OCI-LY1 (cell line): ENCODE results near the gene MAN1A1.

Source experiments
- H2AFZ ChIP-seq: fragments of 200-600 bp; sonication (generic), shearing (Covaris generic); 2 replicates; pipeline ENCODE4 v1.6.0; 2014; ENCODE audit warnings: antibody characterized with exemption, mild to moderate bottlenecking, low read length
- H3F3A ChIP-seq: fragments of 200-600 bp; sonication (generic), shearing (Covaris generic); 2 replicates; pipeline ENCODE4 v1.6.0; 2014; ENCODE audit warnings: mild to moderate bottlenecking, antibody characterized with exemption, low read length, moderate library complexity; ENCODE audit not compliant: insufficient read depth
- H3K27ac ChIP-seq: fragments of 200-600 bp; sonication (generic); 2 replicates; pipeline ENCODE4 v1.5.1; 2014; ENCODE audit warnings: low read length, mixed run types, mild to moderate bottlenecking, low read depth; ENCODE audit not compliant: poor library complexity, severe bottlenecking
- H3K27me3 ChIP-seq: fragments of 200-600 bp; sonication (generic); 2 replicates; pipeline ENCODE4 v1.6.0; 2014; ENCODE audit warnings: antibody characterized with exemption, mild to moderate bottlenecking, low read length, moderate library complexity; ENCODE audit not compliant: insufficient read depth
- H3K36me3 ChIP-seq: fragments of 200-600 bp; sonication (generic); 2 replicates; pipeline ENCODE4 v1.6.1; 2014; ENCODE audit warnings: mild to moderate bottlenecking, antibody characterized with exemption, low read length, moderate library complexity, mixed read lengths; ENCODE audit not compliant: insufficient read depth
- H3K4me1 ChIP-seq: fragments of 200-600 bp; sonication (generic); 2 replicates; pipeline ENCODE4 v1.5.1; 2014; ENCODE audit warnings: mild to moderate bottlenecking, low read length, moderate library complexity; ENCODE audit not compliant: insufficient read depth, severe bottlenecking
- H3K4me2 ChIP-seq: fragments of 200-600 bp; sonication (generic), shearing (Covaris generic); 2 replicates; pipeline ENCODE4 v1.6.1; 2014; ENCODE audit warnings: low read length
- H3K4me3 ChIP-seq: fragments of 200-600 bp; sonication (generic); 2 replicates; pipeline ENCODE4 v1.5.1; 2014; ENCODE audit warnings: low read length, low read depth, mild to moderate bottlenecking, mixed read lengths; ENCODE audit not compliant: poor library complexity, severe bottlenecking
- H3K79me2 ChIP-seq: fragments of 200-600 bp; shearing (Covaris generic); 2 replicates; pipeline ENCODE4 v1.6.1; 2016; ENCODE audit warnings: mixed run types, low read length, mixed read lengths; ENCODE audit not compliant: insufficient read depth
- H3K9ac ChIP-seq: fragments of 200-600 bp; sonication (generic), shearing (Covaris generic); 2 replicates; pipeline ENCODE4 v1.6.1; 2014; ENCODE audit warnings: mild to moderate bottlenecking, low read length, mixed read lengths
- H3K9me2 ChIP-seq: fragments of 200-600 bp; sonication (generic), shearing (Covaris generic); 2 replicates; pipeline ENCODE4 v1.6.1; 2014; ENCODE audit warnings: low read depth, mild to moderate bottlenecking, low read length, mixed read lengths
- H3K9me3 ChIP-seq: fragments of 200-600 bp; shearing (Covaris generic); 2 replicates; pipeline ENCODE4 v1.6.1; 2014; ENCODE audit warnings: low read length, mixed read lengths
- H4K20me1 ChIP-seq: fragments of 200-600 bp; sonication (generic), shearing (Covaris generic); 2 replicates; pipeline ENCODE4 v1.6.0; 2016; ENCODE audit warnings: mild to moderate bottlenecking, low read length; ENCODE audit not compliant: insufficient read depth
- EZH2 ChIP-seq: fragments of 200-600 bp; sonication (generic), shearing (Covaris generic); IDR thresholded peaks from 2 replicates; pipeline ENCODE4 v1.8.0; 2017; ENCODE audit warnings: borderline replicate concordance, mixed run types, mild to moderate bottlenecking, antibody characterized with exemption, low read length, moderate library complexity, mixed read lengths
- TF ChIP-seq, protein P1 (sequence below): fragments of 200-600 bp; sonication (generic), shearing (Covaris generic); IDR thresholded peaks from 2 replicates; pipeline ENCODE4 v1.5.1; 2017; ENCODE audit warnings: mild to moderate bottlenecking, antibody characterized with exemption, low read length, moderate library complexity, mixed read lengths

The MAN1A1 gene

GRCh38 chr6:119267126-119267905 lies 82.2 kb downstream of the MAN1A1 start:
- Histone ChIP-seq H3K4me3 (no peak overlapping the region), H3K9me3 (0 out of 2 replicates have a peak, but pooled peaks cover 6% of the 10 kb centered on the region), H3K36me3 (peaks cover 11% of the 10 kb centered on the region), H2AFZ (no peak overlapping the region), H3K4me2 (no peak overlapping the region), H3K27ac (no peak overlapping the region), H3F3A (no peaks in the 10 kb centered on the region), H3K9ac (no peak overlapping the region), H3K79me2 (no peaks in the 10 kb centered on the region), H3K4me1 (no peaks in the 10 kb centered on the region), H3K27me3 (no peaks in the 10 kb centered on the region), H3K9me2 (no peaks in the 10 kb centered on the region), H4K20me1 (no peaks in the 10 kb centered on the region)
- no peak for TF ChIP-seq EZH2
- TF ChIP-seq, protein P1, sequence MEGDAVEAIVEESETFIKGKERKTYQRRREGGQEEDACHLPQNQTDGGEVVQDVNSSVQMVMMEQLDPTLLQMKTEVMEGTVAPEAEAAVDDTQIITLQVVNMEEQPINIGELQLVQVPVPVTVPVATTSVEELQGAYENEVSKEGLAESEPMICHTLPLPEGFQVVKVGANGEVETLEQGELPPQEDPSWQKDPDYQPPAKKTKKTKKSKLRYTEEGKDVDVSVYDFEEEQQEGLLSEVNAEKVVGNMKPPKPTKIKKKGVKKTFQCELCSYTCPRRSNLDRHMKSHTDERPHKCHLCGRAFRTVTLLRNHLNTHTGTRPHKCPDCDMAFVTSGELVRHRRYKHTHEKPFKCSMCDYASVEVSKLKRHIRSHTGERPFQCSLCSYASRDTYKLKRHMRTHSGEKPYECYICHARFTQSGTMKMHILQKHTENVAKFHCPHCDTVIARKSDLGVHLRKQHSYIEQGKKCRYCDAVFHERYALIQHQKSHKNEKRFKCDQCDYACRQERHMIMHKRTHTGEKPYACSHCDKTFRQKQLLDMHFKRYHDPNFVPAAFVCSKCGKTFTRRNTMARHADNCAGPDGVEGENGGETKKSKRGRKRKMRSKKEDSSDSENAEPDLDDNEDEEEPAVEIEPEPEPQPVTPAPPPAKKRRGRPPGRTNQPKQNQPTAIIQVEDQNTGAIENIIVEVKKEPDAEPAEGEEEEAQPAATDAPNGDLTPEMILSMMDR: no peak

DNA sequence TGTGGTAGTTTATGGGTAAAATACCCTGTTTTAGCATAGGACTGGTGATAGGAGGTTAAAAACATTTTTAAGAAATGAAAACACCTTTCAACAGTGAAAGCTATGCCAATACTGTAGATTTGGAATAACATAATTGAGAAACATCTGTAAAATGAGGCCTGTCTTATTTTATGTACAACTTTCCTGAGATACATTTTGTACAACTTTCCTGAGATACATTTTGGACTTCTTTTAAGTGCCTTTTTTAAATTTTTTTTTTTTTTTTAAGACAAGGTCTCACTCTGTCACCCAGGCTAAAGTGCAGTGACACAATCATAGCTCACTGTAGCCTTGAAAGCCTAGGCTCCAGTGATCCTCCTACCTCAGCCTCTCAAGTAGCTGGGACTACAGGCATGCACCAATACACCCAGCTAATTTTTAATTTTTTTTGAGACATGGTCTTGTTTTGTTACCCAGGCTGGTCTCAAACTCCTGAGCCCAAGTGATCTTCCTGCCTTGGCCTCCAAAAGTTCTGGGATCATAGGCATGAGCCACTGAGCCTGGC lies 84.6 kb downstream of the MAN1A1 start:
- no peak overlapping the region for H3K9ac ChIP-seq
- no peaks in the 10 kb centered on the region for H3K9me3 ChIP-seq
- H3K4me3 ChIP-seq: no peak overlapping the region
- no peaks in the 10 kb centered on the region for H4K20me1 ChIP-seq
- no peaks in the 10 kb centered on the region for H3K27me3 ChIP-seq
- no peaks in the 10 kb centered on the region for H3K79me2 ChIP-seq
- H3K36me3 ChIP-seq: no peaks in the 10 kb centered on the region
- H3K9me2 ChIP-seq: no peaks in the 10 kb centered on the region
- no peak overlapping the region for H2AFZ ChIP-seq
- H3K4me2 ChIP-seq: no peak overlapping the region
- TF ChIP-seq EZH2: no peak
- TF ChIP-seq, protein P1: no peak
- H3F3A ChIP-seq: no peaks in the 10 kb centered on the region
- H3K4me1 ChIP-seq: no peaks in the 10 kb centered on the region
- H3K27ac ChIP-seq: no peak overlapping the region

DNA sequence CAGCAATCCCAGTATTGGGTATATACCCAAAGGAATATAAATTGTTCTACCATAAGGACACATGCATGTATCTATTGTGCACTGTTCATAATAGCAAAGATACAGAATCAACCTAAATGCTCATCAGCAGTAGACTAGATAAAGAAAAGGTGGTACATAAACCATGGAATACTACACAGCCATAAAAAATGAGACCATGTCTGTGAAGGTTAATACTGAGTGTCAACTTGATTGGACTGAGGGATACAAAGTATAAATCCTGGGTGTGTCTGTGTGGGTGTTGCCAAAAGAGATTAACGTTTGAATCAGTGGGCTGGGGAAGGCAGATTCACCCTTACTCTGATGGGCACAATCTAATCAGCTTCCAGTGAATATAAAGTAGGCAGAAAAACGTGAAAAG lies 86.9 kb downstream of the MAN1A1 start:
- no peaks in the 10 kb centered on the region for H3F3A ChIP-seq
- H3K36me3 ChIP-seq: no peaks in the 10 kb centered on the region
- peaks cover 10% of the 10 kb centered on the region for H3K4me1 ChIP-seq
- H3K27ac ChIP-seq: no peak overlapping the region
- no peak overlapping the region for H2AFZ ChIP-seq
- H3K9me3 ChIP-seq: no peaks in the 10 kb centered on the region
- no peaks in the 10 kb centered on the region for H3K27me3 ChIP-seq
- H3K79me2 ChIP-seq: no peaks in the 10 kb centered on the region
- no peak overlapping the region for H3K9ac ChIP-seq
- TF ChIP-seq, protein P1: no peak
- no peak for TF ChIP-seq EZH2
- no peak overlapping the region for H3K4me2 ChIP-seq
- H3K9me2 ChIP-seq: no peaks in the 10 kb centered on the region
- H3K4me3 ChIP-seq: no peak overlapping the region
- no peaks in the 10 kb centered on the region for H4K20me1 ChIP-seq
